Erythroblast (primary cell): ENCODE results near the gene NDUFB10.

Experiments used
- GATA1 ChIP-seq: IDR thresholded peaks from 2 replicates; pipeline ENCODE4 v1.6.1; 2011; ENCODE audit warnings: low read depth, mild to moderate bottlenecking, control low read depth, low read length, moderate library complexity
- POLR2A ChIP-seq: IDR thresholded peaks from 2 replicates; pipeline ENCODE4 v1.6.1; 2011; ENCODE audit warnings: mild to moderate bottlenecking, low read length

- TF ChIP-seq POLR2A (no peak), GATA1 (no peak)
Measured at GRCh38 chr16:1947369-1947670, 12.0 kb upstream of the NDUFB10 start.
